Chondrocyte (in vitro differentiated cells): Measurements from ENCODE around the gene RALGAPA1. TPM values are rescaled to one million over a fixed set of nuclear protein-coding genes. Genes with fewer than 3 reads are reported as not detected.
"Not testable (repeated sequence)": the region's sequence is repeated elsewhere in the genome, so short reads cannot be mapped to it uniquely, and the experiment has no call there.

ENCODE experiments used
- DNase-seq: peaks from one replicate; pipeline ENCODE4 v3.0.0; 2021; ENCODE audit warnings: mixed read lengths, low spot score
- H3K27ac Mint-ChIP-seq: one replicate; pipeline ENCODE4 v1.8.0; 2021; ENCODE audit warnings: mild to moderate bottlenecking, moderate library complexity, mixed read lengths; ENCODE audit not compliant: unreplicated experiment
- H3K27me3 Mint-ChIP-seq: 2 replicates; pipeline ENCODE4 v1.8.0; 2021; ENCODE audit warnings: low read depth, mixed read lengths
- H3K36me3 Mint-ChIP-seq: 2 replicates; pipeline ENCODE4 v1.8.0; 2021; ENCODE audit warnings: low read depth, mixed read lengths
- H3K4me1 Mint-ChIP-seq: 2 replicates; pipeline ENCODE4 v1.8.0; 2021; ENCODE audit warnings: low read depth, mild to moderate bottlenecking, mixed read lengths
- H3K4me3 Mint-ChIP-seq: one replicate; pipeline ENCODE4 v1.8.0; 2021; ENCODE audit warnings: mild to moderate bottlenecking, moderate library complexity, mixed read lengths; ENCODE audit not compliant: unreplicated experiment
- H3K9me3 Mint-ChIP-seq: 2 replicates; pipeline ENCODE4 v1.8.0; 2021; ENCODE audit warnings: low read depth, mixed read lengths
- total RNA-seq: library from RNA; stranded (reverse); gene quantifications from 3 replicates; pipeline ENCODE4 v1.2.1, GENCODE V29; 2021
- TF ChIP-seq, protein P1 (sequence below): fragments of 200-600 bp; sonication (generic); IDR thresholded peaks from 2 replicates; pipeline ENCODE4 v1.5.0; 2021; ENCODE audit warnings: antibody characterized with exemption, mild to moderate bottlenecking, moderate library complexity

Gene RALGAPA1
- total RNA-seq, 1 donor from 2014 or later = 33.2 TPM

DNA sequence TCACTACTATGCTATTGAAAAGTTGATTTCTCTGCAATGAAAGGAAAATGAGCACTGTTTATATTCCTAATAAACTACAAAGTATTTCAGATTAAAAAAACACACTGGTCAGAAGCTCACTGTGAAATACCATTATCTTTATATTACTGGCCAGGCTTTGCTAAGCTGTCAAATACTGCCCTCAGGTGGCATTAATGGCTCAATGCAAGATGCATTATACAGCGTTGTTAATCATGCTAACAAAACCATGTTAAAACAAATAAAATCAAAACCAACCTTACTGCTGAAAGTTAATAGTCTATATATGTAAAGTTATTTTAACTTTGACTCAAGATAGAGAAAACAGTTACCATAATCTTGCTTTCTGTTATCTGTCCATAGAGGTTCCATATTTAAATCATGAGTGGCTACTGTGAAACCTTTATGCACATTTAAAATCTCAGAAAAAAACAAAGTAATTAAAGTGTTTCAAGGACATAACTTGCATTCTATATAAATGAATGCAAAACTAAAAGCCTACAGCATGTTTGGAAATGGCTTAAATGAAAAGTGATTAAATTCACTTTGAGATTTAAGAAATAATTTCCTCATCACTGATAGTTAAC lies 121.7 kb downstream of the RALGAPA1 start:
- Mint-ChIP-seq H3K27ac (no peak overlapping the region), H3K27me3 (no peaks in the 10 kb centered on the region), H3K4me3 (no peak overlapping the region), H3K4me1 (peaks cover 3% of the 10 kb centered on the region), H3K9me3 (no peaks in the 10 kb centered on the region), H3K36me3 (peaks cover 5% of the 10 kb centered on the region)
- no peak for DNase-seq
- TF ChIP-seq, protein P1, sequence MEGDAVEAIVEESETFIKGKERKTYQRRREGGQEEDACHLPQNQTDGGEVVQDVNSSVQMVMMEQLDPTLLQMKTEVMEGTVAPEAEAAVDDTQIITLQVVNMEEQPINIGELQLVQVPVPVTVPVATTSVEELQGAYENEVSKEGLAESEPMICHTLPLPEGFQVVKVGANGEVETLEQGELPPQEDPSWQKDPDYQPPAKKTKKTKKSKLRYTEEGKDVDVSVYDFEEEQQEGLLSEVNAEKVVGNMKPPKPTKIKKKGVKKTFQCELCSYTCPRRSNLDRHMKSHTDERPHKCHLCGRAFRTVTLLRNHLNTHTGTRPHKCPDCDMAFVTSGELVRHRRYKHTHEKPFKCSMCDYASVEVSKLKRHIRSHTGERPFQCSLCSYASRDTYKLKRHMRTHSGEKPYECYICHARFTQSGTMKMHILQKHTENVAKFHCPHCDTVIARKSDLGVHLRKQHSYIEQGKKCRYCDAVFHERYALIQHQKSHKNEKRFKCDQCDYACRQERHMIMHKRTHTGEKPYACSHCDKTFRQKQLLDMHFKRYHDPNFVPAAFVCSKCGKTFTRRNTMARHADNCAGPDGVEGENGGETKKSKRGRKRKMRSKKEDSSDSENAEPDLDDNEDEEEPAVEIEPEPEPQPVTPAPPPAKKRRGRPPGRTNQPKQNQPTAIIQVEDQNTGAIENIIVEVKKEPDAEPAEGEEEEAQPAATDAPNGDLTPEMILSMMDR = peak; percentile 94

DNA sequence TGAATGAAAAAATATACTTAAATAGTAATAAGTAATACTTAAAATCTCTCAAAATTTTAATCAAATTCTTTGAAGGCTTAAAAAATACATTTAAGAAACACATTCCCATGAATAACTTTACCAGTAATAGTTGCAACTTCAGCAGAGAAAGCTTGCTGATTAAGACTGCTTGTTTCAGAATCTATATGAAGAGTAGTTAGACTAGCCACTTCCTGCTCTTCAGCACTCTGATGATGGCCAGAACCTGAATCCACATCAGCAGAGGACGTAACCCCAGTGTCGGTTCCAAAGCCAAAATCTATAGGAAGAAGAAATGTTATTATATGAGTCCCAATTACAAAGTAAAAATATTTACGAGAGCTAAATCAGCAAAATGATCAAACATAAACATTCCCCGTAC lies 125.4 kb downstream of the RALGAPA1 start:
- not testable (repeated sequence) for H3K4me3 Mint-ChIP-seq, H3K4me1 Mint-ChIP-seq

DNA sequence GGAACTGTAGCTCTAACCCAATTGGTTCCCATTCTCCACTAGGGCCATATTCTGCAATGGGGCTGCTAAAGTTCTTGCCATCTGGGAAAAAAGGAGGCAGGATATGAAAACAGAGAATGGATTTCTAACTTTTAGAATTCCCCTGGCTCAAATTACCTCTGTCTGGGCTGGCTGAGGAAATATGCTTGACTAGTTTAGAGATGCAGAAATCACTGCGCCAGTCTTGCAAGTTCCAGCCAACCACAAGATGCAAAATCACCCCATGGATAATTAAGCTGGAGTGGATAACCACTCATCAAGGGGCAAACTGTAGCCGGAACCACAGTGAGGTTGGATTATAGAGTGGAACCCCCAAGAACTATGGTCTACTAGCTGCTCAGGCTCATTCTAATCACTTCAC lies 126.3 kb downstream of the RALGAPA1 start:
- H3K4me3 Mint-ChIP-seq = no peak overlapping the region
- no peak overlapping the region for H3K27ac Mint-ChIP-seq
- peaks cover 5% of the 10 kb centered on the region for H3K36me3 Mint-ChIP-seq
- no peaks in the 10 kb centered on the region for H3K9me3 Mint-ChIP-seq
- DNase-seq = no peak
- H3K27me3 Mint-ChIP-seq = no peaks in the 10 kb centered on the region
- H3K4me1 Mint-ChIP-seq = no peaks in the 10 kb centered on the region
- TF ChIP-seq, protein P1 = no peak

More for the DNA sequence above, 125.4 kb downstream of the RALGAPA1 start:
- not testable (repeated sequence) for H3K36me3 Mint-ChIP-seq, H3K27ac Mint-ChIP-seq, H3K9me3 Mint-ChIP-seq, DNase-seq, H3K27me3 Mint-ChIP-seq

DNA sequence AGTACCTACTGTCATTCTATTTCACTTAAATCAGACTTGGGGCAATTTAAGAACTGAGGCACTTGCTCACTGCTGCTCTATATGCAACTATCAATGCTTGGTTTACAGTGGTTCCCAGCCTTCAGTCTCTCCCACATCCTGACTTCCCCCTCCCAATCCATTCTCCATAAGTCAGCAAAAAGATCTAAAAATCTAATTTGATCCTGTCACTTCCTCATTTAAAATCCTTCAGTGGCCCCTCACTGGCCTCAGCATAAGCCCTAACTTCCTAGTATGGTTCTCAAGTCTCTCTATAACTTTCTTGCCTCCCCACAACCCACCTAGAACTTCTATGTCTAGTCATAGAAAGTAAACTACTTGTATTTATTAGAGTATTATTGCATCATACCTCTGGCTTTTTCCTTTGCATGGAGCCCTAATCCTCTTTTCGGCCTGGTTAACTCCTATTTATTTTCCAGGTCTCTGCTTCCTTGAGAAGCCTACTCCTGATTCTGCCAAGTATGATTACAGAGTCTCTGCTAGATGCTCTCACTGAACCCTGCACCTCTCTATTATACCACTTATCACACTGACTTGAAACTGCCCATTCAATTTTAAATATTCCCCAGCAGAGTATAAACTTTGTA lies 130.6 kb downstream of the RALGAPA1 start:
- TF ChIP-seq, protein P1 = no peak
- H3K27ac Mint-ChIP-seq = no peak overlapping the region
- H3K36me3 Mint-ChIP-seq = peaks cover 15% of the 10 kb centered on the region
- H3K27me3 Mint-ChIP-seq = no peaks in the 10 kb centered on the region
- no peak for DNase-seq
- no peaks in the 10 kb centered on the region for H3K9me3 Mint-ChIP-seq
- H3K4me1 Mint-ChIP-seq = no peaks in the 10 kb centered on the region
- no peak overlapping the region for H3K4me3 Mint-ChIP-seq

DNA sequence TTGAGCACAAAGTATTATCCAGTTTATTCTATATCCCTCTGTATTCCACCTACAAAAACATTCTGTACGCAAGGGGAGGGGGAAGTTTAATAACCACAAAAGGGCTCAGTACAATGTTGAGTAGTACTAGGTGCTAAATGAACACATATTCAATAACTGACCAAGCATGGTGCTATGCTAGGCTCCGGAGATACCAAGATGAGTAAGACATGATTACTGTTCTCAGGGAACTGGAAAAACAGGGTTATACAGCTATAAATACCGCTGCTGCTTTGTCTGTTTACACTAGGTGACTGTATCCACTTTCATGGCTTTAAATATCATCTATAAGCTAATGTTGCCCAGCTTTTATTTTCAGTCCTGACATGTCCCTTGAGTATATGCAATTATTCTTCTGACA lies 139.3 kb downstream of the RALGAPA1 start:
- no peak for DNase-seq
- Mint-ChIP-seq H3K9me3 (no peaks in the 10 kb centered on the region), H3K36me3 (peaks cover 16% of the 10 kb centered on the region), H3K4me3 (no peak overlapping the region), H3K4me1 (peaks cover 9% of the 10 kb centered on the region), H3K27ac (no peak overlapping the region), H3K27me3 (no peaks in the 10 kb centered on the region)
- TF ChIP-seq, protein P1 = no peak
